HG02870 (cell line): Measurements from ENCODE around the gene PLD2.

Source experiments
- ATAC-seq: cut with Tn5 transposase; IDR thresholded peaks from one replicate; pipeline ENCODE4 v1.9.1; 2021; ENCODE audit warnings: mild to moderate bottlenecking, moderate library complexity; ENCODE audit not compliant: unreplicated experiment

Gene PLD2, protein sequence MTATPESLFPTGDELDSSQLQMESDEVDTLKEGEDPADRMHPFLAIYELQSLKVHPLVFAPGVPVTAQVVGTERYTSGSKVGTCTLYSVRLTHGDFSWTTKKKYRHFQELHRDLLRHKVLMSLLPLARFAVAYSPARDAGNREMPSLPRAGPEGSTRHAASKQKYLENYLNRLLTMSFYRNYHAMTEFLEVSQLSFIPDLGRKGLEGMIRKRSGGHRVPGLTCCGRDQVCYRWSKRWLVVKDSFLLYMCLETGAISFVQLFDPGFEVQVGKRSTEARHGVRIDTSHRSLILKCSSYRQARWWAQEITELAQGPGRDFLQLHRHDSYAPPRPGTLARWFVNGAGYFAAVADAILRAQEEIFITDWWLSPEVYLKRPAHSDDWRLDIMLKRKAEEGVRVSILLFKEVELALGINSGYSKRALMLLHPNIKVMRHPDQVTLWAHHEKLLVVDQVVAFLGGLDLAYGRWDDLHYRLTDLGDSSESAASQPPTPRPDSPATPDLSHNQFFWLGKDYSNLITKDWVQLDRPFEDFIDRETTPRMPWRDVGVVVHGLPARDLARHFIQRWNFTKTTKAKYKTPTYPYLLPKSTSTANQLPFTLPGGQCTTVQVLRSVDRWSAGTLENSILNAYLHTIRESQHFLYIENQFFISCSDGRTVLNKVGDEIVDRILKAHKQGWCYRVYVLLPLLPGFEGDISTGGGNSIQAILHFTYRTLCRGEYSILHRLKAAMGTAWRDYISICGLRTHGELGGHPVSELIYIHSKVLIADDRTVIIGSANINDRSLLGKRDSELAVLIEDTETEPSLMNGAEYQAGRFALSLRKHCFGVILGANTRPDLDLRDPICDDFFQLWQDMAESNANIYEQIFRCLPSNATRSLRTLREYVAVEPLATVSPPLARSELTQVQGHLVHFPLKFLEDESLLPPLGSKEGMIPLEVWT

DNA sequence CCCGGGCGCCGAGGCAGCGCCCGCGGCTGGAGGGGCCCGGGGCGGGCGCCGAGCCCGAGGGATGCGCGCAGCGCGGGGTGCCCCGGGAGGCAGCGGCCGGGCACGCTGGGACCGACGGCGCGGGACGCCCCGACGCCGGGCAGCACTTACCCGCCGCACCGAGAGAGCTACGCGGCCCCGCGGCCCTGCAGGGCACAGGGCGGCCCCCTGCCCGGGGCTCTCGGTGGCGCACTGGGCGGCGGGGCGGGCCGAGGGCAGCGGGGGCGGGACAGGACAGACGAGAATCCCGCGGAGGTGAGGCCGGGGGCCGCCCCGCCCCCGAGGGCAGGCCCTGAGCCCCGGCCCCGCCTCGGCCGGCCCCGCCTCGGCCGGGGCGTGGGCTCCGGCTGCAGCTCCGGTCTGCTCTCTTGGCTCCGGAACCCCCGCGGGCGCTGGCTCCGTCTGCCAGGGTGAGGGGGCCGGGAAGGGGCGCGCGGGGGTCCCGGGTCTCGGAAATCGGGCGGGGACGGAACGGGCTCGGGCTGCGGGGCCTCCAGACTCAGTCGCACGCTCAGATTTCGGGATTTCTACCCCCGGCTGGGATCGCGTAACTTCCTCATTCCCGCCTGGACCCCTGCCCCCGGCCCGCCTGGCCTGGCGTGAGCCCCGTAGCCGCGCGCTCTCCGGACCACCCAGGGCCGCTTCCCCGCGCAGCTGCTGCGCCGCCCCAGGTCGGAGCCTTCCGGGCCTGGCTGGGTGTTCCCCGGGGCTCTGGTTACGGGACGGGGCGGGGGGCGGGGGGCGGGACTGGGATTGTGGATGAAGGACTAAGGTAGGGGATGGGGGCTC is at the start of gene PLD2:
PLD2 (plus strand) TSS at position 376 of the 828 bp plus-strand sequence. CDS start 621 bp downstream, outside the sequence.
- peak; percentile 90 for ATAC-seq

GRCh38 chr17:4759776-4760236 is 47.1 kb upstream of the PLD2 start:
- ATAC-seq: no peak

DNA sequence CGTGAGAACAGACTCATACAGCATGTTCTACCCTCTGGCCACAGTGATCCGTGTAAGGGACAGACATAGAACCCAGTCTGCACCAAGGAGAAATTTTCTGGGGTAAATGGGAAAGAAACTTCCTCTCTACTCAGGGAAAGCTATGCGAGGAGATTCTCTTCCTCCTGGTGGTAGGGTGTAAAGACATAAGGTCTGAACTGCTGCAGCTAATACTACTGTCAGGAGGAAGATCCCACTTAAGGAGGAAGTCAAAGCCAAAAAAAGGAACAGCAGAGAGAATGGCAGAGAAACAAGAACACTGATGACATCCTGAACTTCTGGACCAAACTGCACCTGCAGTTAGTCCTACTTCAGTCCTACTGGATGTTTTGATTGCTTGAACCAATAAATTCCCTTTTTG is 42.4 kb upstream of the PLD2 start:
- no peak for ATAC-seq

DNA sequence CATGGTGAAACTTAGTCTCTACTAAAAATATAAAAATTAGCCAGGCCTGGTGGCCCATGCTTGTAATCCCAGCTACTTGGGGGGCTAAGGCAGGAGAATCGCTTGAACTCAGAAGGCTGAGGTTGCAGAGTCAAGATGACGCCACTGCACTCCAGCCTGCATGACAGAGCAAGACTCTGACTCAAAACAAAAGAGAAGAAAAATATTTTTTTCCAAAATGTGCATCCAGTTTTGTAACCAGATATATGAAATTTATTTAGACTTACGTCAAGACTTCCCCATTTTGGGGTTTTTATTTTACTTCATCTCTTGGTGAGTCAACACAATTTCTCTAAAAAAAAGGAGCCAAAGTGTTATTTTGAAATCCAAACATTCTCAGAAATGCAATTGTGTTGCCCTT is 40.8 kb upstream of the PLD2 start:
- ATAC-seq: no peak

GRCh38 chr17:4766723-4767122 is 40.2 kb upstream of the PLD2 start:
- ATAC-seq: no peak

- ATAC-seq: no peak
Measured at GRCh38 chr17:4768298-4768697, 38.7 kb upstream of the PLD2 start.

GRCh38 chr17:4769628-4770027 is 37.3 kb upstream of the PLD2 start:
- ATAC-seq: no peak

- no peak for ATAC-seq
Measured at GRCh38 chr17:4771519-4772234, 35.3 kb upstream of the PLD2 start, which contains the start of gene TM4SF5. TSS of gene TM4SF5 (plus strand) at chr17:4771886. CDS start at chr17:4771923, 37 bp downstream.

GRCh38 chr17:4772235-4772613 is 34.7 kb upstream of the PLD2 start:
- no peak for ATAC-seq

DNA sequence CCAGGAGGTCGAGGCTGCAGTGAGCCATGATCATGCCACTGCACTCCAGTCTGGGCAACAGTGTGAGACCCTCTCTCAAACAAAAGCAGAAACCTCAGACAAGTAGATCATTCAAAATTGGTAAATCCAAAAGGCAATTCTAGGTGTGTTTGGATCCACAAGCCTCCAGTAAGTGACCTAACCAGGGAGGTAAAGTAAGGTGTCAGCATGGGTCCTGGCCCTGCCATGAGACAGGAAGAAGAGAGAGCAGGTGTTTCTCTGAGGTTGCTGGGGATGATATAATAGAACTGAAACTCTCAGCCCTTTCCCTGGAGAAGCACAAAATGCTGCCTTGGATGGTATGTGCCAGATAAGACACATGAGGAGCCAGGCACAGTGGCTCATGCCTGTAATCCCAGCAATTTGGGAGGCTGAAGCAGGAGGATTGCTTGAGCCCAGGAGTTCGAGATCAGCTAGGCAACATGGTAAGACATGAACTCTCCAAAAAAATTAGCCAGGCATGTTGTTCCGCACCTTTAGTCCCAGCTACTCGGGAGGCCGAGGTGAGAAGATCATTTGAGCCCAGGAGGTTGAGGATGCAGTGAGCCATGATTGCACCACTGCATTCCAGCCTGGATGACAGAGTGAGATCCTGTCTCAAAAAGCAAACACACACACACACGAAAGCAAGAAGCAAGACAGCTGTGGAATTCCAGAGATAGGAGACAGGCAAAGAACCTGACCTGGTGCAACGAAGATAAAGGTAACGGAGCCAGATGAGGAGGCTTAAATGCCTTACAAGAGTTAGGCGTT is 28.8 kb upstream of the PLD2 start:
- no peak for ATAC-seq

GRCh38 chr17:4780325-4780955 is 26.5 kb upstream of the PLD2 start:
- no peak for ATAC-seq

DNA sequence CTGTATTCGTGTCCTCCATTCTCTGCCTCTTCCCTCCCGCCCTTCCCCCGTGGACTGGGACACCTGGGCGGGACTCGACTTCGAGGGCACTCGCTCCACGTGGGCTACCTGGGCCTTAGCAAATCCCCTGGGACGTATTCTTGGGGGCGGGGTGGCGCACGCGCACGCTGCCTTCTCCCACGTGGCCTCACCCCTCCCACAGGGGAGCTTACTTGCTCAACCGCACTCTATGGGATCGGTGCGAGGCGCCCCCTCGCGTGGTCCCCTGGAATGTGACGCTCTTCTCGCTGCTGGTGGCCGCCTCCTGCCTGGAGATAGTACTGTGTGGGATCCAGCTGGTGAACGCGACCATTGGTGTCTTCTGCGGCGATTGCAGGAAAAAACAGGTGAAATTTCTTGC is 24.3 kb upstream of the PLD2 start:
- no peak for ATAC-seq

DNA sequence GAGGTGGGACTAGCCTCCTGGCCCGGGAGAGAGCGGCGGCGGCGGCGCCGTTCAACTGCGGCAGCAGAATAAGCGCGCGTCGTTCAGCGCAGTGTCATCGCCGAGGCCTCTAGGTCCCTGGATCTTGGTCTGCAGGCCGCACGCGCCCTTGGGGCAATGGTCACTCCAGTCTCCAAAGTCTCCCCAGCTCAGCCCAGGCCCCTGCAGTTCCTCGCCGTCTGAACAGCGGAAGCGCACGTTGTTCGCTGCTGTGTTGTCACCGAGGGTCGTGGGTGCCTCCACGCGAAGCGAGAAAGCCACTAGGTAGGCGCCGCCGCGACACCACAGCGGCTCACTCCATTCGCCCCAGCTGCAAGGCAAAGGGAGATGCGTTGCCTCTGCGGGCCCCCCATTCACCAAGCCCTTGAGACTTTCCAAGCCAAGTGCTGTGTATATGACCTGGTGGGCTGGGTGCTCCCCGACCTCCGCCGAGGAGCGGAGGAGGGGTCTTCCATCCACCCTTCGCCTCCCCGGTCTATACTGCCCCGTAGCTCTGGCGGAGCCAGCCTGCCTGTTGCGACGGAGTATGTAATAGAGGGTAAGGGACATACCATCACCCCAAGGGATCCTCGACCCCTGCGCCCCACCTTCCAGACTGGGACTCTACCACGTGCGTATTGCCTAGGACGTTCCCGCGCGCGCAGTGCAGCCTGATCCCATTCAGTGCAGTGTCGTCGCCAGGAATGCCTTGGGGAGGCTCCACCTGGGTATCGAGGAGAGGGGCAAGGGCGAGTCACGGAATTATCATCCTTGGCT is 21.4 kb upstream of the PLD2 start:
- ATAC-seq: no peak

DNA sequence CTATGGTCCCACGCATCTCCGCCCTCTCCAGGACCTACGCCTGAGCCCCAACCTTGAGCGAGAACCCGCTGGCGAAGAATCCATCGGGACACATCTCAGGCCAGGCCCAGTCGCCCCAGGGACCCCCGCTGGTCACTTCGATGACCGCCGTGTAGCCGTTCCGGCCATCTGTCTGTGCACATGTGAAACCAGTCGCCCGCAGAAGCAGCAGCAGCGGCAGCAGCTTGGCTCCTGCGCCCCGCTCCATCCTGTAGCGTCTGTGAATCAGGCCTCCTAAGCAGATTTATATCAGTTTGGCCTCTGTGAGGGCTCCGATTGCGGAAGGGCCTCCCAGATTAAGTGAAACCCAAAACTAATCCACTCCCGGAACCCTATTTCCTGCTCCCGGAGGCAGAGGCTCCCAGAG is 20.8 kb upstream of the PLD2 start, which contains the start of gene VMO1:
VMO1 (minus strand) TSS at position 259 of the 406 bp plus-strand sequence; CDS start at position 247, 12 bp downstream.
- ATAC-seq: no peak

DNA sequence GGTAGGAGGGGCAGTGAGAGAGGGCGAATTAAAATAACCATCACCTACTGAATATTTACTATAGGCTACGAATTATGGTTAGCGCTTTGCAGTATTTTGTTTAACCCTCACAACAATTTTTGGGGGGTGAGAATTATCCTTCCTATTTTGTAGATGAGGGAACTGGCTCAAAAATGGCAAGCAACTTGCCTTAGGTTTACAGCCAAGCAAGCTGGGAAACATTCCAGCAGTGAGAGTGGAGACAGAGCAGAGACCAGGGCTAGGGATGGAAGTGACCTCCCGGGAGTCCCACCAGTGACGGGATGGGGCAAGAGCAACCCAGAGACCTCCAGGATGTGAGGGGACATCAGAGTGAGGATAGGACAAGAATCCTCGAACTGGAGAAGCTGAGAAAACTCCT is 20.4 kb upstream of the PLD2 start:
- no peak for ATAC-seq

- no peak for ATAC-seq
Measured at GRCh38 chr17:4788159-4788806, 18.7 kb upstream of the PLD2 start.
